Measurements from ENCODE around the gene MAP3K9. TPM values are rescaled to one million over a fixed set of nuclear protein-coding genes. Genes with fewer than 3 reads are reported as not detected.
A peak's percentile ranks its signal among the peaks of the same experiment; 100 is the strongest.

MAP3K9 gene
- total and polyA plus RNA-seq, 4 donors = 2.3 to 14.0 (median 4.3) TPM

- DNase-seq = peak in 2 of 3 donors; percentile 31 to 35
- Histone ChIP-seq H3K4me3 (no peak overlapping the region), H3K9me3 (ENCODE audit: control insufficient read depth in 4 of 4, insufficient read depth in 3 of 4, low read length in 3 of 4) (peaks cover 0 to 2% (median 0%) of the 10 kb centered on the region in 4 donors), H3K36me3 (ENCODE audit: control insufficient read depth in 4 of 4, insufficient read depth in 4 of 4, low read length in 4 of 4) (no peaks in the 10 kb centered on the region), H3K27me3 (ENCODE audit: control insufficient read depth in 3 of 3, insufficient read depth in 3 of 3, low read length in 2 of 3) (peaks cover 0 to 34% (median 27%) of the 10 kb centered on the region in 3 donors), H3K27ac (ENCODE audit: low read depth in 1 of 2, low read length in 1 of 2) (peak overlapping the region in 1 of 2 donors; percentile 14), H3K4me1 (ENCODE audit: control insufficient read depth in 5 of 5, insufficient read depth in 5 of 5, low read length in 5 of 5) (peaks cover 0 to 14% (median 5%) of the 10 kb centered on the region in 5 donors), H3K9ac (ENCODE audit: insufficient read depth in 1 of 2, low read length in 2 of 2) (no peak overlapping the region)
- TF ChIP-seq CTCF (IDR thresholded peaks at IDR 0.05; ENCODE audit: control extremely low read depth, extremely low read depth) = no peak
- 82 to 100% methylated on average over 2 of the region's 2 CpGs for WGBS, 2 donors
- ATAC-seq (ENCODE audit: insufficient read depth, low FRiP score) = no peak
Observed at GRCh38 chr14:70811578-70811977, 2.3 kb upstream of the MAP3K9 start.

GRCh38 chr14:70811050-70811449 is 1.7 kb upstream of the MAP3K9 start:
- H3K4me3 ChIP-seq = no peak overlapping the region
- H3K27me3 ChIP-seq (ENCODE audit: control insufficient read depth in 3 of 3, insufficient read depth in 3 of 3, low read length in 2 of 3) = peaks cover 0 to 37% (median 27%) of the 10 kb centered on the region in 3 donors
- H3K9ac ChIP-seq (ENCODE audit: insufficient read depth in 1 of 2, low read length in 2 of 2) = no peak overlapping the region
- H3K36me3 ChIP-seq (ENCODE audit: control insufficient read depth in 4 of 4, insufficient read depth in 4 of 4, low read length in 4 of 4) = no peaks in the 10 kb centered on the region
- 96 to 97% methylated on average over 2 of the region's 2 CpGs for WGBS, 2 donors
- H3K4me1 ChIP-seq (ENCODE audit: control insufficient read depth in 5 of 5, insufficient read depth in 5 of 5, low read length in 5 of 5) = peaks cover 0 to 14% (median 5%) of the 10 kb centered on the region in 5 donors
- TF ChIP-seq CTCF (IDR thresholded peaks at IDR 0.05; ENCODE audit: control extremely low read depth, extremely low read depth) = no peak
- DNase-seq = no peak
- no peak overlapping the region for H3K27ac ChIP-seq (ENCODE audit: low read depth in 1 of 2, low read length in 1 of 2)
- no peak for ATAC-seq (ENCODE audit: insufficient read depth, low FRiP score)
- H3K9me3 ChIP-seq (ENCODE audit: control insufficient read depth in 4 of 4, insufficient read depth in 3 of 4, low read length in 3 of 4) = peaks cover 0 to 2% (median 0%) of the 10 kb centered on the region in 4 donors

- Histone ChIP-seq H3K9ac (ENCODE audit: insufficient read depth in 1 of 2, low read length in 2 of 2) (no peak overlapping the region), H3K27me3 (ENCODE audit: control insufficient read depth in 3 of 3, insufficient read depth in 3 of 3, low read length in 2 of 3) (peaks cover 0 to 37% (median 27%) of the 10 kb centered on the region in 3 donors), H3K36me3 (ENCODE audit: control insufficient read depth in 4 of 4, insufficient read depth in 4 of 4, low read length in 4 of 4) (no peaks in the 10 kb centered on the region), H3K4me3 (no peak overlapping the region), H3K9me3 (ENCODE audit: control insufficient read depth in 4 of 4, insufficient read depth in 3 of 4, low read length in 3 of 4) (peaks cover 0 to 2% (median 0%) of the 10 kb centered on the region in 4 donors), H3K4me1 (ENCODE audit: control insufficient read depth in 5 of 5, insufficient read depth in 5 of 5, low read length in 5 of 5) (peaks cover 0 to 14% (median 5%) of the 10 kb centered on the region in 5 donors), H3K27ac (ENCODE audit: low read depth in 1 of 2, low read length in 1 of 2) (no peak overlapping the region)
- DNase-seq (no peak), ATAC-seq (ENCODE audit: insufficient read depth, low FRiP score) (no peak)
- TF ChIP-seq CTCF (IDR thresholded peaks at IDR 0.05; ENCODE audit: control extremely low read depth, extremely low read depth) = no peak
- WGBS, 2 donors = 51 to 72% methylated on average over 7 of the region's 7 CpGs
Observed at GRCh38 chr14:70810621-70811020, 1.3 kb upstream of the MAP3K9 start.

All from lung (tissue), 12 donors.